VCaP (cell line): ENCODE data around the gene CCDC192.

Source experiments
- H3K27ac ChIP-seq: fragments of 450-650 bp; 2 replicates; pipeline ENCODE4 v1.5.1; 2017
- CTCF ChIP-seq: fragments of 450-650 bp; conservative IDR thresholded peaks from 2 replicates; pipeline ENCODE4 v1.5.1; 2017; ENCODE audit warnings: mild to moderate bottlenecking, moderate library complexity

CCDC192 gene

GRCh38 chr5:127961006-127961762 is 258.0 kb downstream of the CCDC192 start:
- no peak for TF ChIP-seq CTCF
- no peak overlapping the region for H3K27ac ChIP-seq

- H3K27ac ChIP-seq = no peak overlapping the region
- TF ChIP-seq CTCF = no peak
Observed at GRCh38 chr5:127961763-127962145, 258.6 kb downstream of the CCDC192 start.

GRCh38 chr5:127962491-127962890 is 259.3 kb downstream of the CCDC192 start:
- no peak overlapping the region for H3K27ac ChIP-seq
- TF ChIP-seq CTCF = no peak

- no peak for TF ChIP-seq CTCF
Observed at GRCh38 chr5:127963233-127963632, 260.0 kb downstream of the CCDC192 start.

GRCh38 chr5:127963931-127964330 is 260.7 kb downstream of the CCDC192 start:
- no peak for TF ChIP-seq CTCF
- H3K27ac ChIP-seq = no peak overlapping the region

More at GRCh38 chr5:127963233-127963632, 260.0 kb downstream of the CCDC192 start:
- no peak overlapping the region for H3K27ac ChIP-seq

GRCh38 chr5:127967323-127967982 is 264.3 kb downstream of the CCDC192 start:
- no peak overlapping the region for H3K27ac ChIP-seq

More at GRCh38 chr5:127967323-127967982, 264.3 kb downstream of the CCDC192 start:
- TF ChIP-seq CTCF = no peak
